Neural progenitor cell (in vitro differentiated cells): Measurements from ENCODE around the gene SND1. TPM values are rescaled to one million over a fixed set of nuclear protein-coding genes. Genes with fewer than 3 reads are reported as not detected.

ENCODE experiments used
- DNase-seq: peaks from one replicate; pipeline ENCODE4 v3.0.0-alpha.2; 2016; ENCODE audit warnings: low spot score
- H2AFZ ChIP-seq: fragments of 200-600 bp; sonication (generic); replicated peaks from 2 replicates; pipeline ENCODE4 v1.6.1; 2016; ENCODE audit warnings: antibody characterized with exemption
- H3F3A ChIP-seq: fragments of 200-600 bp; sonication (generic); 2 replicates; pipeline ENCODE4 v1.6.1; 2016; ENCODE audit warnings: antibody characterized with exemption, low read depth
- H3K27ac ChIP-seq: fragments of 200-600 bp; sonication (generic); 2 replicates; pipeline ENCODE4 v1.5.1; 2016; ENCODE audit warnings: mild to moderate bottlenecking
- H3K27me3 ChIP-seq: fragments of 200-600 bp; sonication (generic); 2 replicates; pipeline ENCODE4 v1.6.1; 2016; ENCODE audit warnings: mild to moderate bottlenecking, moderate library complexity
- H3K36me3 ChIP-seq: fragments of 200-600 bp; sonication (generic); 2 replicates; pipeline ENCODE4 v1.5.1; 2016
- H3K4me1 ChIP-seq: fragments of 200-600 bp; sonication (generic); 2 replicates; pipeline ENCODE4 v1.6.1; 2016; ENCODE audit warnings: mixed run types
- H3K4me2 ChIP-seq: fragments of 200-600 bp; sonication (generic); 2 replicates; pipeline ENCODE4 v1.6.1; 2016
- H3K4me3 ChIP-seq: fragments of 200-600 bp; sonication (generic); 2 replicates; pipeline ENCODE4 v1.5.1; 2016
- H3K79me2 ChIP-seq: fragments of 200-600 bp; sonication (generic); 2 replicates; pipeline ENCODE4 v1.6.1; 2016; ENCODE audit warnings: low read depth
- H3K9ac ChIP-seq: fragments of 200-600 bp; sonication (generic); 2 replicates; pipeline ENCODE4 v1.6.1; 2016
- H3K9me3 ChIP-seq: fragments of 200-600 bp; sonication (generic); 2 replicates; pipeline ENCODE4 v1.5.1; 2016; ENCODE audit warnings: low read depth
- H4K20me1 ChIP-seq: fragments of 200-600 bp; sonication (generic); 2 replicates; pipeline ENCODE4 v1.6.1; 2016; ENCODE audit warnings: low read depth
- H3K27ac Mint-ChIP-seq: 3 replicates; pipeline ENCODE4 v1.8.0; 2021; ENCODE audit warnings: mixed read lengths
- H3K27me3 Mint-ChIP-seq: 2 replicates; pipeline ENCODE4 v1.8.0; 2022; ENCODE audit warnings: low read depth, mild to moderate bottlenecking, inconsistent platforms, moderate library complexity, mixed read lengths; ENCODE audit not compliant: insufficient read depth
- H3K36me3 Mint-ChIP-seq: 3 replicates; pipeline ENCODE4 v1.8.0; 2021; ENCODE audit warnings: mixed read lengths
- H3K4me1 Mint-ChIP-seq: 3 replicates; pipeline ENCODE4 v1.8.0; 2021; ENCODE audit warnings: mixed read lengths
- H3K4me3 Mint-ChIP-seq: 3 replicates; pipeline ENCODE4 v1.8.0; 2021; ENCODE audit warnings: mild to moderate bottlenecking, moderate library complexity, mixed read lengths
- H3K9me3 Mint-ChIP-seq: 3 replicates; pipeline ENCODE4 v1.8.0; 2020; ENCODE audit warnings: mixed read lengths
- CTCF ChIP-seq: fragments of 200-600 bp; sonication (generic); IDR thresholded peaks from 2 replicates; pipeline ENCODE4 v1.5.1; 2017; ENCODE audit warnings: antibody characterized with exemption, mild to moderate bottlenecking
- EZH2 ChIP-seq: fragments of 200-600 bp; sonication (generic); IDR thresholded peaks from 2 replicates; pipeline ENCODE4 v1.6.1; 2017; ENCODE audit warnings: antibody characterized with exemption, mild to moderate bottlenecking, moderate library complexity
- EZH2phosphoT487 ChIP-seq: fragments of 200-600 bp; sonication (generic); IDR thresholded peaks from 2 replicates; pipeline ENCODE4 v1.6.1; 2017; ENCODE audit warnings: antibody characterized with exemption
- total RNA-seq: library from RNA; depleted of rRNA; stranded (reverse); fragments of >200 nt; gene quantifications from 2 replicates; pipeline ENCODE4 v1.2.3, GENCODE V29; 2015; ENCODE audit warnings: low replicate concordance

The SND1 gene
- total RNA-seq, 1 donor from 2014 or later: 154 TPM

GRCh38 chr7:127741764-127742375 is 89.9 kb downstream of the SND1 start:
- Histone ChIP-seq H3K27ac (no peak overlapping the region), H3K79me2 (peaks cover 41% of the 10 kb centered on the region), H3K27me3 (no peaks in the 10 kb centered on the region), H3K4me2 (no peak overlapping the region), H3K4me1 (peaks cover 41% of the 10 kb centered on the region), H4K20me1 (peaks cover 21% of the 10 kb centered on the region), H3F3A (no peaks in the 10 kb centered on the region), H3K9me3 (no peaks in the 10 kb centered on the region), H3K36me3 (no peaks in the 10 kb centered on the region), H3K9ac (no peak overlapping the region), H2AFZ (no peak overlapping the region), H3K4me3 (no peak overlapping the region)
- peaks cover 2% of the 10 kb centered on the region for H3K36me3 Mint-ChIP-seq
- no peak overlapping the region for H3K4me3 Mint-ChIP-seq
- peaks cover 27% of the 10 kb centered on the region for H3K4me1 Mint-ChIP-seq
- H3K27ac Mint-ChIP-seq: no peak overlapping the region
- no peaks in the 10 kb centered on the region for H3K9me3 Mint-ChIP-seq
- no peak for DNase-seq
- no peaks in the 10 kb centered on the region for H3K27me3 Mint-ChIP-seq
- no peak for TF ChIP-seq CTCF
- no peak for TF ChIP-seq EZH2phosphoT487
- TF ChIP-seq EZH2: no peak

DNA sequence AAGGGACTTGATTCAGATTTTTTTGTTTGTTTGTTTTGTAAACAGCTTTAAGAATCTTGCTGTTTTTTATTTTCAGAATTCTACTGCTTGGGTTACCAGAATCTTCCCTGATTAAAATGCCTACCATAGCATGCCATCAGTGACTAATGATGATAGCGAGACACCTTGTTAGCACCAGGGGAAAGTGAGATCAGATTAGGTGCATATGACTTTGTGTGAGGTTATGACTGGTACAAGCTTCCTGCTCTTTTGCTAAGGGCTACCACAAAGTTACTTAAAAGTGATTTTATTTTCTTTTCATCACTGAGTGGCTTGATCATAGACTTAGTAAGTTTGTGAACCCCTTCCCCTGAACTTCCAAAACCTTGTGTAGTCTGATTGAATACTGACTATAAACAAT is 93.5 kb downstream of the SND1 start:
- Mint-ChIP-seq H3K4me1 (peaks cover 16% of the 10 kb centered on the region), H3K27ac (peak overlapping the region; percentile 68), H3K27me3 (no peaks in the 10 kb centered on the region), H3K4me3 (no peak overlapping the region), H3K36me3 (peaks cover 10% of the 10 kb centered on the region), H3K9me3 (no peaks in the 10 kb centered on the region)
- H4K20me1 ChIP-seq: peaks cover 8% of the 10 kb centered on the region
- H3K27ac ChIP-seq: no peak overlapping the region
- no peak overlapping the region for H3K4me3 ChIP-seq
- no peaks in the 10 kb centered on the region for H3K27me3 ChIP-seq
- H3K4me2 ChIP-seq: peak overlapping the region; percentile 23
- peaks cover 76% of the 10 kb centered on the region for H3K79me2 ChIP-seq
- H3K9ac ChIP-seq: no peak overlapping the region
- peaks cover 34% of the 10 kb centered on the region for H3K4me1 ChIP-seq
- no peaks in the 10 kb centered on the region for H3K36me3 ChIP-seq
- no peak for TF ChIP-seq EZH2phosphoT487
- TF ChIP-seq CTCF: no peak
- TF ChIP-seq EZH2: no peak
- no peaks in the 10 kb centered on the region for H3F3A ChIP-seq
- no peaks in the 10 kb centered on the region for H3K9me3 ChIP-seq
- no peak for DNase-seq
- H2AFZ ChIP-seq: no peak overlapping the region

DNA sequence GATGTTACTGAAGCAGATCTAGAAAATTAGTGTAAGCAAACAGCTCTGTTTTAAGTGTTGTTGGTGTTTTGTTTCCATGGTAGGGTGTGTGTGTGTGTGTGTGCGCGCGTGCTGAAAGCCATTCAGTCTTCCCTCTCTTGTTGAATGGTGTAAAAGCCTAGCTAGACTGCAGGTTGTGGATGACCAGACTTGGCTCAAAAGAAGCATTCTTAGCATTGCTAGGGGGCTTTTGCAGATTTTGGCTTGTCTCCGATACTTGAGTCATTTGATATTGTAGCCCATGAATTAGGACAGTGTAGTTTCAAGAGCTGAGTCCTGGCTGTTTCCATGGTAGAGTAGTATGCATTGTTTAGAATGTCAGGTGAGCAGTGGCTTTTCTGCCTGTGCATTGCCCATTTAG is 99.1 kb downstream of the SND1 start:
- no peak overlapping the region for H3K27ac ChIP-seq
- no peak overlapping the region for H2AFZ ChIP-seq
- Mint-ChIP-seq H3K27me3 (no peaks in the 10 kb centered on the region), H3K27ac (no peak overlapping the region), H3K36me3 (peaks cover 11% of the 10 kb centered on the region), H3K4me3 (no peak overlapping the region), H3K4me1 (peaks cover 33% of the 10 kb centered on the region), H3K9me3 (no peaks in the 10 kb centered on the region)
- peak; percentile 62 for DNase-seq
- no peaks in the 10 kb centered on the region for H3F3A ChIP-seq
- H3K4me2 ChIP-seq: no peak overlapping the region
- H3K36me3 ChIP-seq: no peaks in the 10 kb centered on the region
- H3K79me2 ChIP-seq: peaks cover 80% of the 10 kb centered on the region
- no peaks in the 10 kb centered on the region for H3K27me3 ChIP-seq
- TF ChIP-seq CTCF: no peak
- no peak for TF ChIP-seq EZH2
- no peak for TF ChIP-seq EZH2phosphoT487
- no peak overlapping the region for H3K4me3 ChIP-seq
- peaks cover 46% of the 10 kb centered on the region for H3K4me1 ChIP-seq
- no peaks in the 10 kb centered on the region for H3K9me3 ChIP-seq
- H4K20me1 ChIP-seq: peaks cover 2% of the 10 kb centered on the region
- no peak overlapping the region for H3K9ac ChIP-seq
